B cell (primary cell): Measurements from ENCODE around the gene GGCX. TPM values are rescaled to one million over a fixed set of nuclear protein-coding genes. Genes with fewer than 3 reads are reported as not detected.
"Not testable (repeated sequence)": the region's sequence is repeated elsewhere in the genome, so short reads cannot be mapped to it uniquely, and the experiment has no call there.

Source experiments
- ATAC-seq: fragments of 200-7000 bp; cut with Tn5 transposase; one replicate; pipeline ENCODE4 v1.10.0; 2021; ENCODE audit warnings: low read depth, mild to moderate bottlenecking, moderate number of reproducible peaks, moderate library complexity
- CTCF ChIA-PET: fragments of 350-600 bp; sonication (Branson Sonifier 250); formaldehyde crosslinking; loops from one replicate; lab custom pipeline; 2021; ENCODE audit warnings: antibody characterized with exemption, inconsistent platforms; lab: Charles Lee
- POLR2A ChIA-PET: fragments of 350-600 bp; sonication (Branson Sonifier 250); formaldehyde crosslinking; loops from one replicate; lab custom pipeline; 2021; ENCODE audit warnings: antibody characterized with exemption; lab: Charles Lee
- DNase-seq: peaks from one replicate; pipeline ENCODE4 v3.0.0; 2013
- H2AFZ ChIP-seq: 2 replicates; pipeline ENCODE4 v1.6.1; 2012; ENCODE audit warnings: mild to moderate bottlenecking, low read depth, low read length; ENCODE audit not compliant: insufficient read depth, poor library complexity, severe bottlenecking
- H3K27ac ChIP-seq, 2 donors: 1 replicate in 1 of 2; 2 replicates in 1 of 2; pipeline ENCODE4 v1.5.1; 2012 to 2013; ENCODE audit warnings: low read length in 2 of 2, mild to moderate bottlenecking in 2 of 2, moderate library complexity in 1 of 2
- H3K27me3 ChIP-seq, 4 experiments: fragments of 200-600 bp in 1 of 4; sonication (generic) in 1 of 4; replicated peaks in 1 of 4; 1 replicate in 2 of 4; 2 replicates in 2 of 4; pipeline versions ENCODE4 v1.6.1 to v1.7.0; 2013 to 2016; ENCODE audit warnings: low read length in 3 of 4, mild to moderate bottlenecking in 2 of 4, mixed read lengths in 1 of 4, moderate library complexity in 1 of 4; ENCODE audit not compliant: insufficient read depth in 4 of 4, control insufficient read depth in 3 of 4; ENCODE audit errors: control extremely low read depth in 1 of 4
- H3K36me3 ChIP-seq, 2 experiments: replicated peaks in 1 of 2; 1 replicate in 1 of 2; 2 replicates in 1 of 2; pipeline versions ENCODE4 v1.6.1 to v1.7.1; 2013; ENCODE audit warnings: low read length in 1 of 2; ENCODE audit not compliant: insufficient read depth in 2 of 2, control insufficient read depth in 1 of 2; ENCODE audit errors: control extremely low read depth in 1 of 2, extremely low read depth in 1 of 2
- H3K4me1 ChIP-seq, 2 donors: fragments of 200-600 bp in 1 of 2; sonication (generic) in 1 of 2; 1 replicate in 1 of 2; 2 replicates in 1 of 2; pipeline versions ENCODE4 v1.5.1 to v1.6.1; 2013 to 2017; ENCODE audit warnings: low read length in 2 of 2; ENCODE audit not compliant: control insufficient read depth in 2 of 2, insufficient read depth in 2 of 2
- H3K4me2 ChIP-seq: replicated peaks from 2 replicates; pipeline ENCODE3; 2012; ENCODE audit warnings: mild to moderate bottlenecking, low read depth, low read length; ENCODE audit not compliant: poor library complexity, severe bottlenecking
- H3K4me3 ChIP-seq, 5 experiments: fragments of 200-600 bp in 1 of 5; sonication (generic) in 1 of 5; 1 replicate in 3 of 5; 2 replicates in 2 of 5; pipeline versions ENCODE4 v1.5.1 to v1.7.0; 2011 to 2016; ENCODE audit warnings: low read length in 4 of 5, mild to moderate bottlenecking in 4 of 5, low read depth in 2 of 5, control low read depth in 1 of 5, moderate library complexity in 1 of 5; ENCODE audit not compliant: insufficient read depth in 1 of 5; ENCODE audit errors: control extremely low read depth in 1 of 5, extremely low read depth in 1 of 5
- H3K79me2 ChIP-seq: fragments of 200-600 bp; sonication (generic); one replicate; pipeline ENCODE4 v1.6.0; 2016; ENCODE audit warnings: low read length; ENCODE audit not compliant: control insufficient read depth, insufficient read depth
- H3K9ac ChIP-seq: fragments of 200-600 bp; sonication (generic); 2 replicates; pipeline ENCODE4 v1.6.1; 2017; ENCODE audit warnings: mild to moderate bottlenecking, low read length, moderate library complexity
- H3K9me3 ChIP-seq, 3 donors: one replicate each; pipeline versions ENCODE4 v1.6.1 to v1.7.1; 2013; ENCODE audit warnings: low read length in 2 of 3; ENCODE audit not compliant: control insufficient read depth in 2 of 3, insufficient read depth in 1 of 3; ENCODE audit errors: control extremely low read depth in 1 of 3
- H4K20me1 ChIP-seq: 2 replicates; pipeline ENCODE4 v1.6.0; 2012; ENCODE audit warnings: mild to moderate bottlenecking, low read length; ENCODE audit not compliant: insufficient read depth, control insufficient read depth, poor library complexity, severe bottlenecking
- H3K27ac Mint-ChIP-seq: one replicate; pipeline ENCODE4 v1.8.0; 2021; ENCODE audit warnings: mixed read lengths
- H3K27me3 Mint-ChIP-seq: one replicate; pipeline ENCODE4 v1.8.0; 2021; ENCODE audit warnings: mixed read lengths
- H3K4me1 Mint-ChIP-seq: one replicate; pipeline ENCODE4 v1.8.0; 2021; ENCODE audit warnings: mixed read lengths
- H3K4me3 Mint-ChIP-seq: one replicate; pipeline ENCODE4 v1.8.0; 2021; ENCODE audit warnings: mixed read lengths
- H3K9me3 Mint-ChIP-seq: one replicate; pipeline ENCODE4 v1.8.0; 2022; ENCODE audit warnings: mixed read lengths; ENCODE audit not compliant: insufficient read depth
- CTCF ChIP-seq: fragments of 200-600 bp; IDR thresholded peaks from one replicate; pipeline ENCODE4 v1.8.0; 2022; ENCODE audit warnings: antibody characterized with exemption, mild to moderate bottlenecking
- EZH2 ChIP-seq: IDR thresholded peaks from 2 replicates; pipeline ENCODE4 v1.6.1; 2012; ENCODE audit warnings: borderline replicate concordance, low read depth, mild to moderate bottlenecking, moderate library complexity, low read length; ENCODE audit not compliant: insufficient read depth, poor library complexity, severe bottlenecking
- WGBS: methylation state at CpG from one replicate; pipeline ENCODE4 v1.1.5; 2013; ENCODE audit warnings: missing lambda C conversion rate; ENCODE audit not compliant: insufficient coverage; 5-methylcytosine and 5-hydroxymethylcytosine counted together
- intact Hi-C: fragments of 100-400 bp; cut with micrococcal nuclease; formaldehyde crosslinking; loops from one replicate; pipeline ENCODE4 v1.10.0; 2022
- polyA plus RNA-seq: library from polyadenylated mRNA; depleted of rRNA; stranded (reverse); fragments of >200 nt; gene quantifications from 2 replicates; pipeline ENCODE4 v1.2.3, GENCODE V29; 2012
- total RNA-seq, 2 donors: library from RNA; stranded (reverse); fragments of 120-200 nt in 1 of 2; gene quantifications; 1 replicate in 1 of 2; 2 replicates in 1 of 2; pipeline versions ENCODE4 v1.2.3 to v1.2.4, GENCODE V29; 2013 to 2022

The GGCX gene
- total and polyA plus RNA-seq, 2 donors (not counting 1 experiment from before 2014, with no cell fraction given) = 23.5 to 36.8 TPM

- H3K4me1 Mint-ChIP-seq = peaks cover 30% of the 10 kb centered on the region
- Histone ChIP-seq H3K27ac (peak overlapping the region; percentile 73 to 90), H3K4me2 (peak overlapping the region; percentile 89), H3K79me2 (peaks cover 49% of the 10 kb centered on the region), H3K9me3 (no peaks in the 10 kb centered on the region), H3K4me1 (peaks cover 20 to 28% of the 10 kb centered on the region in 2 donors), H3K27me3 (no peaks in the 10 kb centered on the region), H3K9ac (peak overlapping the region; percentile 97), H3K4me3 (peak overlapping the region; percentile 60 to 96 (median 88)), H4K20me1 (peaks cover 4% of the 10 kb centered on the region), H3K36me3 (peaks cover 0 to 21% of the 10 kb centered on the region in 2 experiments), H2AFZ (peak overlapping the region; percentile 97)
- H3K27me3 Mint-ChIP-seq = no peaks in the 10 kb centered on the region
- POLR2A ChIA-PET = interaction anchor here (0.6 to 2.7 kb wide), 11 partner anchors 20 to 636 kb away, joined by 3 to 19 read pairs (median 6); partner anchors contain the start of genes MAT2A, SH2D6, TGOLN2 and TMEM150A
- CTCF ChIA-PET = interaction anchor here (0.7 to 3.5 kb wide), 10 partner anchors 10 to 261 kb away, joined by 3 to 31 read pairs (median 4); partner anchors contain the start of gene RNF181
- TF ChIP-seq EZH2 = no peak
- TF ChIP-seq CTCF = no peak
- no peaks in the 10 kb centered on the region for H3K9me3 Mint-ChIP-seq
- H3K27ac Mint-ChIP-seq = peak overlapping the region; percentile 99
- 14% methylated on average over 12 of the region's 14 CpGs for WGBS
- intact Hi-C loops = loop anchor here (1.0 to 2.0 kb wide), 7 partner anchors 16 to 207 kb away; partner anchors contain the start of genes ELMOD3, MAT2A, RETSAT and RNF181
- peak overlapping the region; percentile 99 for H3K4me3 Mint-ChIP-seq
- DNase-seq = no peak
- ATAC-seq = no peak
These were observed 447 bp downstream of the GGCX start for GRCh38 chr2:85560812-85561279.

- H3K9me3 ChIP-seq, H3K27me3 ChIP-seq, H3K27ac ChIP-seq, H4K20me1 ChIP-seq, DNase-seq, H3K27me3 Mint-ChIP-seq, H3K9me3 Mint-ChIP-seq, ATAC-seq: not testable (repeated sequence)
- Histone ChIP-seq H3K9ac (peak overlapping the region; percentile 97), H2AFZ (peak overlapping the region; percentile 97), H3K79me2 (peaks cover 49% of the 10 kb centered on the region), H3K36me3 (peaks cover 0 to 21% of the 10 kb centered on the region in 2 experiments), H3K4me2 (peak overlapping the region; percentile 89), H3K4me1 (peaks cover 20 to 28% of the 10 kb centered on the region in 2 donors), H3K4me3 (peak overlapping the region in 4 of 5 experiments; percentile 60 to 96 (median 91))
- H3K4me1 Mint-ChIP-seq = peaks cover 30% of the 10 kb centered on the region
- intact Hi-C loops = loop anchor here (2.0 kb wide), 1 partner anchor 140 kb away; no protein-coding TSS in a partner anchor
- CTCF ChIA-PET = interaction anchor here (0.7 to 3.5 kb wide), 9 partner anchors 10 to 260 kb away, joined by 3 to 31 read pairs (median 4); partner anchors contain the start of gene RNF181
- peak overlapping the region; percentile 99 for H3K4me3 Mint-ChIP-seq
- 85% methylated on average over 8 of the region's 12 CpGs for WGBS
- POLR2A ChIA-PET = interaction anchor here (0.6 to 2.7 kb wide), 7 partner anchors 21 to 545 kb away, joined by 3 to 19 read pairs (median 7); partner anchors contain the start of genes MAT2A, SH2D6 and TMEM150A
- peak overlapping the region; percentile 99 for H3K27ac Mint-ChIP-seq
These were observed 928 bp downstream of the GGCX start for GRCh38 chr2:85560403-85560726.
